ENCODE results near the gene SLX4.
A peak's percentile ranks its signal among the peaks of the same experiment; 100 is the strongest.
"Not testable (repeated sequence)": the region's sequence is repeated elsewhere in the genome, so short reads cannot be mapped to it uniquely, and the experiment has no call there.

Gene SLX4

GRCh38 chr16:3611146-3611975 lies at the start of gene SLX4:
Gene SLX4 (minus strand): TSS chr16:3611606. CDS start chr16:3608964, 2,642 bp downstream.
- peak; percentile 86 for DNase-seq (ENCODE audit: low read depth)

GRCh38 chr16:3659251-3659650 lies 47.8 kb upstream of the SLX4 start:
- peak; percentile 68 for DNase-seq (ENCODE audit: low read depth)

GRCh38 chr16:3656491-3657468 lies 45.4 kb upstream of the SLX4 start:
- DNase-seq (ENCODE audit: low read depth) = no peak

- DNase-seq (ENCODE audit: low read depth) = not testable (repeated sequence)
Measured at GRCh38 chr16:3656160-3656490, 44.7 kb upstream of the SLX4 start.

- DNase-seq (ENCODE audit: low read depth) = no peak
Measured at GRCh38 chr16:3655396-3656159, 44.2 kb upstream of the SLX4 start.

- DNase-seq (ENCODE audit: low read depth) = no peak
Measured at GRCh38 chr16:3655030-3655395, 43.6 kb upstream of the SLX4 start.

- DNase-seq (ENCODE audit: low read depth) = no peak
Measured at GRCh38 chr16:3654249-3654991, 43.0 kb upstream of the SLX4 start, which contains the start of gene DNASE1. Gene DNASE1 (plus strand): TSS chr16:3654691. CDS start chr16:3655374, 683 bp downstream.

- no peak for DNase-seq (ENCODE audit: low read depth)
Measured at GRCh38 chr16:3652373-3653195, 41.2 kb upstream of the SLX4 start.

- no peak for DNase-seq (ENCODE audit: low read depth)
Measured at GRCh38 chr16:3651461-3652372, 40.3 kb upstream of the SLX4 start.

- DNase-seq (ENCODE audit: low read depth) = no peak
Measured at GRCh38 chr16:3650631-3651265, 39.3 kb upstream of the SLX4 start.

- DNase-seq (ENCODE audit: low read depth) = no peak
Measured at GRCh38 chr16:3646348-3646920, 35.0 kb upstream of the SLX4 start.

- DNase-seq (ENCODE audit: low read depth) = no peak
Measured at GRCh38 chr16:3645504-3646347, 34.3 kb upstream of the SLX4 start.

- DNase-seq (ENCODE audit: low read depth) = no peak
Measured at GRCh38 chr16:3645108-3645503, 33.7 kb upstream of the SLX4 start.

GRCh38 chr16:3643095-3643730 lies 31.8 kb upstream of the SLX4 start:
- no peak for DNase-seq (ENCODE audit: low read depth)

- DNase-seq (ENCODE audit: low read depth) = no peak
Measured at GRCh38 chr16:3642397-3643094, 31.1 kb upstream of the SLX4 start.

GRCh38 chr16:3641801-3642396 lies 30.5 kb upstream of the SLX4 start:
- DNase-seq (ENCODE audit: low read depth) = no peak
